GM12878 (cell line): ENCODE results near the gene SOWAHC.

Experiments used
- CEBPB ChIP-seq, 2 experiments: fragments of 150-350 bp in 1 of 2; IDR thresholded peaks; 2 replicates each; pipeline ENCODE4 v1.6.1; 2012 to 2014; ENCODE audit warnings: low read depth in 2 of 2, low read length in 2 of 2, borderline replicate concordance in 1 of 2, inconsistent platforms in 1 of 2
- CREB1 ChIP-seq: IDR thresholded peaks from 2 replicates; pipeline ENCODE4 v1.6.1; 2012; ENCODE audit warnings: low read depth, mild to moderate bottlenecking, inconsistent platforms
- CTCF ChIP-seq, 3 experiments: IDR thresholded peaks in 2 of 3; conservative IDR thresholded peaks in 1 of 3; 2 replicates each; pipeline ENCODE4 v1.5.1; 2011; ENCODE audit warnings: low read depth in 3 of 3, low read length in 3 of 3, mild to moderate bottlenecking in 3 of 3, control low read depth in 2 of 3, moderate library complexity in 2 of 3, inconsistent platforms in 1 of 3, mixed read lengths in 1 of 3; ENCODE audit not compliant: control insufficient read depth in 2 of 3, insufficient read depth in 1 of 3; ENCODE audit errors: extremely low read depth in 1 of 3
- EZH2 ChIP-seq: IDR thresholded peaks from 2 replicates; pipeline ENCODE4 v1.6.1; 2012; ENCODE audit warnings: low read depth, mild to moderate bottlenecking, control low read depth, inconsistent platforms, low read length, borderline replicate concordance; ENCODE audit not compliant: control insufficient read depth
- RCOR1 ChIP-seq: conservative IDR thresholded peaks from 2 replicates; pipeline ENCODE4 v1.6.1; 2012; ENCODE audit warnings: low read depth, low read length, improper control_type of control experiment
- RUNX3 ChIP-seq: IDR thresholded peaks from 2 replicates; pipeline ENCODE4 v1.6.1; 2012; ENCODE audit warnings: low read length, inconsistent platforms
- SIN3A ChIP-seq: IDR thresholded peaks from 2 replicates; pipeline ENCODE4 v1.6.1; 2012; ENCODE audit warnings: low read depth, low read length, improper control_type of control experiment
- SMC3 ChIP-seq: IDR thresholded peaks from 2 replicates; pipeline ENCODE4 v1.6.1; 2011; ENCODE audit warnings: low read length, improper control_type of control experiment, borderline replicate concordance
- USF1 ChIP-seq: IDR thresholded peaks from 2 replicates; pipeline ENCODE4 v1.6.1; 2011; ENCODE audit warnings: borderline replicate concordance, low read depth, mild to moderate bottlenecking, moderate library complexity, mixed read lengths, low read length; ENCODE audit not compliant: insufficient read depth; ENCODE audit errors: extremely low read length

GRCh38 chr2:109646961-109647360 is 32.8 kb downstream of the SOWAHC start:
- TF ChIP-seq CTCF (IDR thresholded peaks at IDR 0.05 in 2 of 3, conservative IDR thresholded peaks at IDR 0.05 in 1 of 3; ENCODE audit: control insufficient read depth in 2 of 3, extremely low read depth in 1 of 3, insufficient read depth in 1 of 3, low read depth in 3 of 3, low read length in 3 of 3) (no peak), CREB1 (no peak), CEBPB (IDR thresholded peaks at IDR 0.05; ENCODE audit: borderline replicate concordance in 1 of 2, low read depth in 2 of 2, low read length in 2 of 2) (no peak), RCOR1 (no peak), EZH2 (no peak), SIN3A (no peak), RUNX3 (no peak), USF1 (no peak), SMC3 (no peak)
